ENCODE results near the gene MFAP3L. TPM values are rescaled to one million over a fixed set of nuclear protein-coding genes. Genes with fewer than 3 reads are reported as not detected.
"Not testable (repeated sequence)": the region's sequence is repeated elsewhere in the genome, so short reads cannot be mapped to it uniquely, and the experiment has no call there.

The MFAP3L gene
- total RNA-seq, 3 donors from 2014 or later = 2.5 to 10.8 (median 3.6) TPM

DNA sequence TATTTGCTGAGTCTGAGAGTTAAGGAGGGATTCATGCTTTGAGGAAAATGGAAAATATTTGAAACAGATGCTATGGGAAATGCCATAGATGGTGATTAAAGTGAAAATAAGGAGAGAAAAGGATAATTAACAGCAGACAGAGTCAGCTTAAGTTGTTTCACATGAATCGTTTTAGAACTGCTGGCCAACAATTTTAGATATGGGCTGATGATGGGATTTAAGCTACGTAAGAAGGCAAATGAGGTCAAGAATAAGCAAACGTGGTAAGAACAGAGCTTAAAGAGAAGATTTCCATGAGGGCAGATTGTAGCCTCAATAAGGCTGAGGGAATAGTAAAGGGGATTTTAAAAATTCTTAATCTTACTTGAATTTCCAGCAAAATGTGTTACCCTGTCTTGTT lies 77.9 kb downstream of the MFAP3L start:
- DNase-seq = no peak
- H3K36me3 ChIP-seq (ENCODE audit: low read depth) = no peaks in the 10 kb centered on the region
- ATAC-seq = no peak
- no peak for TF ChIP-seq CTCF (IDR thresholded peaks at IDR 0.05)
- no peaks in the 10 kb centered on the region for H3K4me1 ChIP-seq (ENCODE audit: low read depth)
- no peak overlapping the region for H3K4me3 ChIP-seq
- intact Hi-C loops (cut with DNase I, micrococcal nuclease) = no loop called here
- no peaks in the 10 kb centered on the region for H3K9me3 ChIP-seq

GRCh38 chr4:169945636-169946035 lies 80.6 kb downstream of the MFAP3L start:
- no peaks in the 10 kb centered on the region for H3K36me3 ChIP-seq (ENCODE audit: low read depth)
- no peak for TF ChIP-seq CTCF (IDR thresholded peaks at IDR 0.05)
- no peaks in the 10 kb centered on the region for H3K4me1 ChIP-seq (ENCODE audit: low read depth)
- DNase-seq (no peak), ATAC-seq (no peak)
- H3K9me3 ChIP-seq = no peaks in the 10 kb centered on the region
- intact Hi-C loops (cut with DNase I, micrococcal nuclease) = no loop called here
- H3K4me3 ChIP-seq = no peak overlapping the region

- H3K9me3 ChIP-seq; H3K4me3 ChIP-seq; intact Hi-C loops (cut with DNase I, micrococcal nuclease); H3K4me1 ChIP-seq (ENCODE audit: low read depth); H3K36me3 ChIP-seq (ENCODE audit: low read depth): not testable (repeated sequence)
- ATAC-seq = peak; percentile 79
- peak in 2 of 3 donors; percentile 37 to 61 for DNase-seq
These were observed 82.6 kb downstream of the MFAP3L start for GRCh38 chr4:169943601-169944000.

GRCh38 chr4:169941141-169941540 lies 85.1 kb downstream of the MFAP3L start:
- no peaks in the 10 kb centered on the region for H3K36me3 ChIP-seq (ENCODE audit: low read depth)
- no peaks in the 10 kb centered on the region for H3K4me1 ChIP-seq (ENCODE audit: low read depth)
- TF ChIP-seq CTCF (IDR thresholded peaks at IDR 0.05) = no peak
- DNase-seq (no peak), ATAC-seq (no peak)
- no peaks in the 10 kb centered on the region for H3K9me3 ChIP-seq
- intact Hi-C loops (cut with DNase I, micrococcal nuclease) = no loop called here
- H3K4me3 ChIP-seq = no peak overlapping the region

- DNase-seq = no peak
- H3K4me3 ChIP-seq = no peak overlapping the region
- TF ChIP-seq CTCF (IDR thresholded peaks at IDR 0.05) = no peak
- no peaks in the 10 kb centered on the region for H3K4me1 ChIP-seq (ENCODE audit: low read depth)
- ATAC-seq = no peak
- intact Hi-C loops (cut with DNase I, micrococcal nuclease) = no loop called here
- no peaks in the 10 kb centered on the region for H3K9me3 ChIP-seq
- H3K36me3 ChIP-seq (ENCODE audit: low read depth) = no peaks in the 10 kb centered on the region
These were observed 85.7 kb downstream of the MFAP3L start for GRCh38 chr4:169940460-169940859.

Other genes with a start within 250 kb of the MFAP3L start
- 1 to 10 TPM; 3.2 to 5.5 (median 4.9) TPM for gene AADAT, start 63.6 kb upstream of the MFAP3L start, total RNA-seq

All from mucosa of descending colon (tissue), 3 donors.